ENCODE data around the gene PLCD1. TPM values are rescaled to one million over a fixed set of nuclear protein-coding genes. Genes with fewer than 3 reads are reported as not detected.

PLCD1 gene
- total RNA-seq, 2 donors from 2014 or later, result 7.9 to 12.2 TPM

DNA sequence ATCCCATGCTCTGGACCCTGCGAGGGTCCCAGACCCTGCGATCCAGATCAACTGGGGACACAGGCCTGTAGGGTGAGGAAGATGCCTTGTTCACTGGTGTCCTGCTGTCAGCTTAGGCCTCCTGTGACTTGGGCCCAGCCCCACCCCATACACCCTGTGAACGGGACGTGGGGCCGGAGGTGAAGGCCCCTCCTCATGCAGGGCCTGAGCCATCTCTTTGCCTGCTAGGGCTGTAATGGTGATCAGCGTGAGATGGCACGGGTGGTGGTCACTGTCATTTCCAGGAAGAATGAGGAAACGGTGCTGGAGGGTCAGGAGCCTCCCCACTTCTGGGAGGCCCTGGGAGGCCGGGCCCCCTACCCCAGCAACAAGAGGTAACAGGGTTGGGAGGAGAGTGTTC is 26.5 kb downstream of the PLCD1 start:
- Histone ChIP-seq H3K27ac (peak overlapping the region in 2 of 4 donors; percentile 77 to 86), H3K27me3 (no peaks in the 10 kb centered on the region), H3K9me3 (no peaks in the 10 kb centered on the region), H3K4me3 (no peak overlapping the region), H3K36me3 (replicated peaks in 1 of 2; ENCODE audit: insufficient read depth in 1 of 2, low read depth in 2 of 2) (no peaks in the 10 kb centered on the region), H3K4me1 (peaks cover 59% of the 10 kb centered on the region)
- ATAC-seq (no peak), DNase-seq (peak in 2 of 4 donors; percentile 2 to 8)
- TF ChIP-seq, protein P1, sequence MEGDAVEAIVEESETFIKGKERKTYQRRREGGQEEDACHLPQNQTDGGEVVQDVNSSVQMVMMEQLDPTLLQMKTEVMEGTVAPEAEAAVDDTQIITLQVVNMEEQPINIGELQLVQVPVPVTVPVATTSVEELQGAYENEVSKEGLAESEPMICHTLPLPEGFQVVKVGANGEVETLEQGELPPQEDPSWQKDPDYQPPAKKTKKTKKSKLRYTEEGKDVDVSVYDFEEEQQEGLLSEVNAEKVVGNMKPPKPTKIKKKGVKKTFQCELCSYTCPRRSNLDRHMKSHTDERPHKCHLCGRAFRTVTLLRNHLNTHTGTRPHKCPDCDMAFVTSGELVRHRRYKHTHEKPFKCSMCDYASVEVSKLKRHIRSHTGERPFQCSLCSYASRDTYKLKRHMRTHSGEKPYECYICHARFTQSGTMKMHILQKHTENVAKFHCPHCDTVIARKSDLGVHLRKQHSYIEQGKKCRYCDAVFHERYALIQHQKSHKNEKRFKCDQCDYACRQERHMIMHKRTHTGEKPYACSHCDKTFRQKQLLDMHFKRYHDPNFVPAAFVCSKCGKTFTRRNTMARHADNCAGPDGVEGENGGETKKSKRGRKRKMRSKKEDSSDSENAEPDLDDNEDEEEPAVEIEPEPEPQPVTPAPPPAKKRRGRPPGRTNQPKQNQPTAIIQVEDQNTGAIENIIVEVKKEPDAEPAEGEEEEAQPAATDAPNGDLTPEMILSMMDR (IDR thresholded peaks at IDR 0.05), result no peak
- no peak for TF ChIP-seq POLR2A (IDR thresholded peaks at IDR 0.05)
- 72 to 81% methylated on average over 9 of the region's 9 CpGs for WGBS, 2 donors
- intact Hi-C loops (cut with DNase I), result no loop called here

DNA sequence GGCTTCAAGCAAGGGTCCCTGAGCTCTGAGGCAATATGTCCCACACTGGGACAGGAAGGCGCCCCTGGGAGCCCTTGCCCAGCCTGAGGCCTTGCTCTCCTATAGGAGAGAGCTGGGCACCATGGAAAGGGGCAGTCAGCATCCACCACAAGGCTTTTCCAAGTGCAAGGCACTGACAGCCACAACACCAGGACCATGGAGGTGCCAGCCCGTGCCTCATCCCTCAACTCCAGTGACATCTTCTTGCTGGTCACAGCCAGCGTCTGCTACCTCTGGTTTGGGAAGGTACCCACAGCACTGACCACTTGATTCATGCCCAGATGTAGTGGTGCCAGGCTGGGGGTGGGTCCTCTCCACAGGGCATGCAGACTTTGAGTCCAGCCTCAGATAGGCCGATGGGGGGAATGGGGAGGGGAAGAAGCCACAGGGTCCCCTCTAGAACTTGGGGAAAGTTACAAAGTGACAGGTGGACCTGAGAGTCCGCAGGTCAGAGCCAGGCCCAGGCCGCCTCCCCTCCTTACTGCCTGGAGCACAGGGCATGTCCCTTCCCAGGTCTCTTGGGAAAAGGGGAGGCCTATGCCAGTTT is 27.1 kb downstream of the PLCD1 start:
- peak overlapping the region in 1 of 4 donors; percentile 40 for H3K27ac ChIP-seq
- no peaks in the 10 kb centered on the region for H3K36me3 ChIP-seq (replicated peaks in 1 of 2; ENCODE audit: insufficient read depth in 1 of 2, low read depth in 2 of 2)
- TF ChIP-seq, protein P1 (IDR thresholded peaks at IDR 0.05), result no peak
- no peak for TF ChIP-seq POLR2A (IDR thresholded peaks at IDR 0.05)
- ATAC-seq, result no peak
- H3K4me3 ChIP-seq, result no peak overlapping the region
- peak in 3 of 4 donors; percentile 5 to 11 (median 7) for DNase-seq
- H3K9me3 ChIP-seq, result no peaks in the 10 kb centered on the region
- H3K4me1 ChIP-seq, result peaks cover 61% of the 10 kb centered on the region
- 91 to 93% methylated on average over 5 to 6 of the region's 6 CpGs for WGBS, 2 donors
- H3K27me3 ChIP-seq, result no peaks in the 10 kb centered on the region
- intact Hi-C loops (cut with DNase I), result no loop called here

DNA sequence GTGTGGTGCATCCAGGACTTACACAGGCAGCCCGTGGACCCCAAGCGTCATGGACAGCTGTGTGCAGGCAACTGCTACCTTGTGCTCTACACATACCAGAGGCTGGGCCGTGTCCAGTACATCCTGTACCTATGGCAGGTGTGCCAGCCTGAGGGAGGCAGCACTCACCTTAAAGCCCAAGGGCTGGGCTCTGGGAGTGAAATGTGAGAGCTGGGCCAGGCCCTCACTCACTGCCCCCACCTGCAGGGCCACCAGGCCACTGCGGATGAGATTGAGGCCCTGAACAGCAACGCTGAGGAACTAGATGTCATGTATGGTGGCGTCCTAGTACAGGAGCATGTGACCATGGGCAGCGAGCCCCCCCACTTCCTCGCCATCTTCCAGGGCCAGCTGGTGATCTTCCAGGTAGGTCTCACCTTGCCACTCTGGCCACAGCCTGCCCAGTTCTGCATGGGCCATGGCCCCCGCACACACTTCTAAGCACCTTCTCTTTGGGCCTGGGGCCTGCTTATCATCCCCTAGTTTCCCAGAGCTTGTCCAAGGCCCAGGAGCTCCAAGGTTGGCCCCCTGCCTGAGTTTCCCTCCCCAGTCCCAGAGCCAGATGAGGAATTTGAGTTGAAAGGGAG is 27.9 kb downstream of the PLCD1 start:
- no peak overlapping the region for H3K4me3 ChIP-seq
- intact Hi-C loops (cut with DNase I), result no loop called here
- H3K36me3 ChIP-seq (replicated peaks in 1 of 2; ENCODE audit: insufficient read depth in 1 of 2, low read depth in 2 of 2), result no peaks in the 10 kb centered on the region
- peak in 3 of 4 donors; percentile 38 to 85 (median 78) for DNase-seq
- H3K27me3 ChIP-seq, result no peaks in the 10 kb centered on the region
- no peak for ATAC-seq
- peaks cover 61% of the 10 kb centered on the region for H3K4me1 ChIP-seq
- H3K9me3 ChIP-seq, result no peaks in the 10 kb centered on the region
- TF ChIP-seq, protein P1 (IDR thresholded peaks at IDR 0.05), result peak in 5 of 7 experiments; percentile 21 to 46 (median 24)
- no peak for TF ChIP-seq POLR2A (IDR thresholded peaks at IDR 0.05)
- WGBS, 2 donors, result 75 to 82% methylated on average over 2 to 9 of the region's 9 CpGs
- peak overlapping the region in 3 of 4 donors; percentile 3 to 40 (median 12) for H3K27ac ChIP-seq

DNA sequence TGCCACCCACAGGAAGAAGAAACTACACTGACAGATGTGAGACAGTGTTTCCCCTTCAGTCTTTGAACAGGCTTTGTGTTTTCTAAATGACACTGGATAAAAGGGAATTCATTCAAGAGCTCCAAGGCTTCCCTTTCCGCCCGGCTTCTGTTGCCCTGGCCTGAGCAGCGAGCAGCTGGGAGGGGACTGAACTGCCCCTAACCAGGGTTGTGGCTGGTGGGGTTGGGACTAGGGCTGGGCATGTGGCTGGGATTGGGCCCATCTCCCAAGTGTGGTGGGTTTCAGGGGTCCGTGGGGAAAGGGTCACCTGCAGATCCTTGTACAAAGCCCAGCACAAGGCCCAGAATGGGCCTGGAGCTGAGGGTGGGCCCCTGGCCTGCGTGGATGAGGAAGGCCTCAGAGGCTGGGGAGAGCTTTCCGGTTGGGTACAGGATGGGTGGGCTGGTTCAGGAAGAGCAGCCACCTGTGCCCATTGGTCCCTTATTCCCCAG is 28.4 kb downstream of the PLCD1 start:
- 91 to 97% methylated on average over 5 to 6 of the region's 6 CpGs for WGBS, 2 donors
- ATAC-seq, result no peak
- intact Hi-C loops (cut with DNase I), result no loop called here
- Histone ChIP-seq H3K4me1 (peaks cover 59% of the 10 kb centered on the region), H3K9me3 (no peaks in the 10 kb centered on the region), H3K4me3 (no peak overlapping the region), H3K27ac (peak overlapping the region in 3 of 4 donors; percentile 3 to 40 (median 12)), H3K27me3 (no peaks in the 10 kb centered on the region), H3K36me3 (replicated peaks in 1 of 2; ENCODE audit: insufficient read depth in 1 of 2, low read depth in 2 of 2) (no peaks in the 10 kb centered on the region)
- DNase-seq, result peak in 1 of 4 donors; percentile 8
- TF ChIP-seq POLR2A (IDR thresholded peaks at IDR 0.05), result no peak
- TF ChIP-seq, protein P1 (IDR thresholded peaks at IDR 0.05), result no peak

Measured in body of pancreas (tissue), 4 donors.